NOMO-1 (cell line): Measurements from ENCODE around the gene ZNF451.

Experiments used
- DNase-seq, 2 experiments: peaks; one replicate each; lab custom pipeline; 2025; ENCODE audit not compliant: unreplicated experiment in 2 of 2; lab: John Stamatoyannopoulos, UW

The ZNF451 gene

GRCh38 chr6:57147955-57148858, 58.2 kb downstream of the ZNF451 start:
- DNase-seq: no peak

- no peak for DNase-seq
Observed at GRCh38 chr6:57158658-57159057, 68.7 kb downstream of the ZNF451 start.

GRCh38 chr6:57159127-57159526, 69.1 kb downstream of the ZNF451 start:
- DNase-seq: no peak

GRCh38 chr6:57162028-57162427, 72.0 kb downstream of the ZNF451 start:
- no peak for DNase-seq

- DNase-seq: no peak
Observed at GRCh38 chr6:57162516-57162915, 72.5 kb downstream of the ZNF451 start.

GRCh38 chr6:57163956-57164355, 74.0 kb downstream of the ZNF451 start:
- no peak for DNase-seq

- no peak for DNase-seq
Observed at GRCh38 chr6:57165080-57165479, 75.1 kb downstream of the ZNF451 start.

- DNase-seq: peak; percentile 64 to 69
Observed at GRCh38 chr6:57172136-57173055, 82.4 kb downstream of the ZNF451 start, which contains the start of gene BAG2. Gene BAG2, plus strand, starts transcription at chr6:57172326. Its CDS starts 372 bp downstream, at chr6:57172698.

GRCh38 chr6:57173056-57173885, 83.3 kb downstream of the ZNF451 start:
- DNase-seq: no peak

- DNase-seq: no peak
Observed at GRCh38 chr6:57173886-57174510, 84.0 kb downstream of the ZNF451 start.

GRCh38 chr6:57174511-57174907, 84.5 kb downstream of the ZNF451 start:
- no peak for DNase-seq

GRCh38 chr6:57177545-57178265, 87.7 kb downstream of the ZNF451 start:
- DNase-seq: no peak

- DNase-seq: no peak
Observed at GRCh38 chr6:57180596-57180995, 90.6 kb downstream of the ZNF451 start.

- no peak for DNase-seq
Observed at GRCh38 chr6:57182017-57182432, 92.0 kb downstream of the ZNF451 start.

- no peak for DNase-seq
Observed at GRCh38 chr6:57183336-57183735, 93.3 kb downstream of the ZNF451 start.

GRCh38 chr6:57190140-57190539, 100.2 kb downstream of the ZNF451 start:
- DNase-seq: peak in 1 of 2 experiments; percentile 6

- no peak for DNase-seq
Observed at GRCh38 chr6:57193177-57193576, 103.2 kb downstream of the ZNF451 start.

GRCh38 chr6:57195457-57195856, 105.5 kb downstream of the ZNF451 start:
- DNase-seq: no peak

GRCh38 chr6:57198926-57199636, 109.1 kb downstream of the ZNF451 start:
- no peak for DNase-seq
